SK-N-SH treated with all-trans-retinoic acid at 6 μM for 48 hours (cell line): Measurements from ENCODE around the gene ACOT7.

ENCODE experiments used
- ATAC-seq: fragments of 200-7000 bp; cut with Tn5 transposase; 3 replicates; pipeline ENCODE4 v1.9.1; 2020; ENCODE audit warnings: mild to moderate bottlenecking, moderate library complexity
- ISL1 ChIP-seq: fragments of 250-450 bp; sonication (Bioruptor Pico); IDR thresholded peaks from 2 replicates; pipeline ENCODE4 v2.1.2; 2022; ENCODE audit warnings: mild to moderate bottlenecking, moderate library complexity
- OSR1 ChIP-seq: fragments of 250-450 bp; sonication (Bioruptor Pico); IDR thresholded peaks from 2 replicates; pipeline ENCODE4 v1.8.0; 2022; ENCODE audit warnings: moderate library complexity, mild to moderate bottlenecking, inconsistent platforms
- RARB ChIP-seq: fragments of 250-450 bp; sonication (Bioruptor Pico); IDR thresholded peaks from 2 replicates; pipeline ENCODE4 v1.8.0; 2021; ENCODE audit warnings: mild to moderate bottlenecking, moderate library complexity
- TOX ChIP-seq: fragments of 250-450 bp; sonication (Bioruptor Pico); IDR thresholded peaks from 2 replicates; pipeline ENCODE4 v1.8.0; 2021; ENCODE audit warnings: mild to moderate bottlenecking, moderate library complexity, borderline replicate concordance
- TF ChIP-seq, protein P1 (sequence below): fragments of 250-450 bp; sonication (Bioruptor Pico); IDR thresholded peaks from 2 replicates; pipeline ENCODE4 v1.8.0; 2021; ENCODE audit warnings: low read depth, mild to moderate bottlenecking, moderate library complexity, borderline replicate concordance

The ACOT7 gene

DNA sequence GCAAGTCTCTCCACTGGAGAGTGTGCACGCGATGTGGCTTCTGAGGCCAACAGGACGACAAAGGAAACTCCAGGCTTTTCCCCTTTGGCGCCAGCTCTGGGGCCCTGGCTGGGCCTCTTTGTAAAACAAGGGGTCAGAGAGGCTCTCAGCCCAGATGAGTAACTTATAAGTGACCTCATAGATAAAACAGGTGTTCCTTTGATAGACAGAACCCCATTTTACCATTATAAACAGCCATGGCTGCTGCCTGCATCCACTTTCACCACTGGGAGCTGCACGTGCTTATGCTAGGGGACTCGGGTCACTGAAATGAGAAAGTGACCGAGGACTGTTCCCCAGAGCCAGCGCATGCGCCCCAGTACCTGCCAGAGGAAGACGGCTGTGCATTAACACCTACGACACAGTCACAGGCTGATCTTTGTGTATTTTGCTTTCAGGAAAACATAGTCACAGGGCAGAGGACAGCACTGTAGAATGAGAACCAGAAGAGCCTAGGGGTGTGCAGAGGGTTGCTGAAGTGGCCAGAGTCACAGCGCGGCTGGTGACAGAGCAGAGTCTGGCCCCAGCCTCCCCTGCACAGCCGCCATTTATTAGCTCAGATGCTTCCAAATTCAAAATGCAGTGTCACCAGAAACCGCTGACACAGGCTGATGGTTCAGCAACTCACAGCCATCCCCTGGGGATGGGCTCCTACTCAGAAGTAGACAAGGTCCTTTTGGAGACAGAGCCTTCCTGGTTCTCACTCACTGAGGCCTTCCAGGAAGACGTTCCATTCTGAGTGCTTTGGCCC is 175.0 kb downstream of the ACOT7 start:
- TF ChIP-seq, protein P1, sequence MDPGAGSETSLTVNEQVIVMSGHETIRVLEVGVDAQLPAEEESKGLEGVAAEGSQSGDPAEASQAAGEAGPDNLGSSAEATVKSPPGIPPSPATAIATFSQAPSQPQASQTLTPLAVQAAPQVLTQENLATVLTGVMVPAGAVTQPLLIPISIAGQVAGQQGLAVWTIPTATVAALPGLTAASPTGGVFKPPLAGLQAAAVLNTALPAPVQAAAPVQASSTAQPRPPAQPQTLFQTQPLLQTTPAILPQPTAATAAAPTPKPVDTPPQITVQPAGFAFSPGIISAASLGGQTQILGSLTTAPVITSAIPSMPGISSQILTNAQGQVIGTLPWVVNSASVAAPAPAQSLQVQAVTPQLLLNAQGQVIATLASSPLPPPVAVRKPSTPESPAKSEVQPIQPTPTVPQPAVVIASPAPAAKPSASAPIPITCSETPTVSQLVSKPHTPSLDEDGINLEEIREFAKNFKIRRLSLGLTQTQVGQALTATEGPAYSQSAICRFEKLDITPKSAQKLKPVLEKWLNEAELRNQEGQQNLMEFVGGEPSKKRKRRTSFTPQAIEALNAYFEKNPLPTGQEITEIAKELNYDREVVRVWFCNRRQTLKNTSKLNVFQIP (CRISPR knock-in tag), result no peak
- TF ChIP-seq ISL1 (CRISPR knock-in tag), result no peak
- TF ChIP-seq OSR1 (CRISPR knock-in tag), result no peak
- no peak for TF ChIP-seq TOX (CRISPR knock-in tag)
- TF ChIP-seq RARB (CRISPR knock-in tag), result no peak
- no peak for ATAC-seq
